Mucosa of descending colon (tissue), 3 donors: Measurements from ENCODE around the gene NSDHL. TPM values are rescaled to one million over a fixed set of nuclear protein-coding genes. Genes with fewer than 3 reads are reported as not detected.
A peak's percentile ranks its signal among the peaks of the same experiment; 100 is the strongest.

Experiments
- ATAC-seq: fragments of 200-7000 bp; cut with Tn5 transposase; one replicate; pipeline ENCODE4 v1.9.1; 2020; ENCODE audit warnings: mild to moderate bottlenecking, moderate library complexity
- DNase-seq, 3 donors: peaks; one replicate each; pipeline ENCODE4 v3.0.0-alpha.2; 2020
- H3K36me3 ChIP-seq: fragments of 200-600 bp; one replicate; pipeline ENCODE4 v1.8.0; 2021; ENCODE audit warnings: low read depth, mild to moderate bottlenecking
- H3K4me1 ChIP-seq: fragments of 200-600 bp; one replicate; pipeline ENCODE4 v1.8.0; 2021; ENCODE audit warnings: low read depth, mild to moderate bottlenecking
- H3K4me3 ChIP-seq: fragments of 200-600 bp; one replicate; pipeline ENCODE4 v1.8.0; 2021; ENCODE audit warnings: mild to moderate bottlenecking
- H3K9me3 ChIP-seq: fragments of 200-600 bp; one replicate; pipeline ENCODE4 v1.8.0; 2021; ENCODE audit warnings: mild to moderate bottlenecking
- intact Hi-C, 2 donors: fragments of 100-400 bp; cut with DNase I in 1 of 2; cut with micrococcal nuclease in 1 of 2; formaldehyde crosslinking; loops; one replicate each; pipeline versions ENCODE4 v1.11.0 to v1.11.1; 2022; cut with DNase I, micrococcal nuclease
- total RNA-seq, 3 donors: library from RNA; stranded (reverse); fragmentation: NEBNext Ultra II Directional in 2 of 3; extraction: Animal tissue kit (Norgen Biotek cat#: 25700) in 2 of 3; gene quantifications; one replicate each; pipeline versions ENCODE4 v1.2.1 to v1.2.4, GENCODE V29; 2021 to 2023
- TF ChIP-seq, protein P1 (sequence below): fragments of 200-600 bp; IDR thresholded peaks from one replicate; pipeline ENCODE4 v1.8.0; 2022; ENCODE audit warnings: antibody characterized with exemption, mild to moderate bottlenecking
- donor health status: DM: no; HTN: no; CAD: no; lungs with moderate emphysema.
- donor health status: DM: no; HTN: no; CAD: no.
- donor health status: DM: no; HTN: yes; CAD: no.

NSDHL gene
- total RNA-seq, 3 donors from 2014 or later: 13.1 to 26.4 (median 20.3) TPM

DNA sequence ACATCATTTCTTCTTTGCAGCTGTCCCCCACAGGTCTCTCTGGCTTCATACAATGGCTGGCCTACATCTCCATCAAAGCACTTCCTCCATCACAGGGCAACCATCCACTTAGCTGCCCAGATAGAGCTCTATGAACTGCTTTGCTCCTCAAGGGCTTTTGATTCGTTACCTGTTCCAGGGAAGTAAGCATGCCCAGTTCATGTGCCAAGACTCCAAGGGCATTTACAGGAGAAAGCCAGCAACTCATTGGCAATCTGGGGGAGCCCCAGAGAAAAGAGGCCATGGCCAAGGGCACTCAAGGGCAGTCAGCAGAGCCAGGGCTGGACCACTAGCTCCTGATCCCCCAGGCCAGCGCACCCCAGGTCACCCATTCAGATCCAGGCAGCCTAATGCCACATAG is 42.5 kb downstream of the NSDHL start:
- intact Hi-C loops: no loop called here
- TF ChIP-seq, protein P1, sequence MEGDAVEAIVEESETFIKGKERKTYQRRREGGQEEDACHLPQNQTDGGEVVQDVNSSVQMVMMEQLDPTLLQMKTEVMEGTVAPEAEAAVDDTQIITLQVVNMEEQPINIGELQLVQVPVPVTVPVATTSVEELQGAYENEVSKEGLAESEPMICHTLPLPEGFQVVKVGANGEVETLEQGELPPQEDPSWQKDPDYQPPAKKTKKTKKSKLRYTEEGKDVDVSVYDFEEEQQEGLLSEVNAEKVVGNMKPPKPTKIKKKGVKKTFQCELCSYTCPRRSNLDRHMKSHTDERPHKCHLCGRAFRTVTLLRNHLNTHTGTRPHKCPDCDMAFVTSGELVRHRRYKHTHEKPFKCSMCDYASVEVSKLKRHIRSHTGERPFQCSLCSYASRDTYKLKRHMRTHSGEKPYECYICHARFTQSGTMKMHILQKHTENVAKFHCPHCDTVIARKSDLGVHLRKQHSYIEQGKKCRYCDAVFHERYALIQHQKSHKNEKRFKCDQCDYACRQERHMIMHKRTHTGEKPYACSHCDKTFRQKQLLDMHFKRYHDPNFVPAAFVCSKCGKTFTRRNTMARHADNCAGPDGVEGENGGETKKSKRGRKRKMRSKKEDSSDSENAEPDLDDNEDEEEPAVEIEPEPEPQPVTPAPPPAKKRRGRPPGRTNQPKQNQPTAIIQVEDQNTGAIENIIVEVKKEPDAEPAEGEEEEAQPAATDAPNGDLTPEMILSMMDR: no peak
- no peak for DNase-seq

DNA sequence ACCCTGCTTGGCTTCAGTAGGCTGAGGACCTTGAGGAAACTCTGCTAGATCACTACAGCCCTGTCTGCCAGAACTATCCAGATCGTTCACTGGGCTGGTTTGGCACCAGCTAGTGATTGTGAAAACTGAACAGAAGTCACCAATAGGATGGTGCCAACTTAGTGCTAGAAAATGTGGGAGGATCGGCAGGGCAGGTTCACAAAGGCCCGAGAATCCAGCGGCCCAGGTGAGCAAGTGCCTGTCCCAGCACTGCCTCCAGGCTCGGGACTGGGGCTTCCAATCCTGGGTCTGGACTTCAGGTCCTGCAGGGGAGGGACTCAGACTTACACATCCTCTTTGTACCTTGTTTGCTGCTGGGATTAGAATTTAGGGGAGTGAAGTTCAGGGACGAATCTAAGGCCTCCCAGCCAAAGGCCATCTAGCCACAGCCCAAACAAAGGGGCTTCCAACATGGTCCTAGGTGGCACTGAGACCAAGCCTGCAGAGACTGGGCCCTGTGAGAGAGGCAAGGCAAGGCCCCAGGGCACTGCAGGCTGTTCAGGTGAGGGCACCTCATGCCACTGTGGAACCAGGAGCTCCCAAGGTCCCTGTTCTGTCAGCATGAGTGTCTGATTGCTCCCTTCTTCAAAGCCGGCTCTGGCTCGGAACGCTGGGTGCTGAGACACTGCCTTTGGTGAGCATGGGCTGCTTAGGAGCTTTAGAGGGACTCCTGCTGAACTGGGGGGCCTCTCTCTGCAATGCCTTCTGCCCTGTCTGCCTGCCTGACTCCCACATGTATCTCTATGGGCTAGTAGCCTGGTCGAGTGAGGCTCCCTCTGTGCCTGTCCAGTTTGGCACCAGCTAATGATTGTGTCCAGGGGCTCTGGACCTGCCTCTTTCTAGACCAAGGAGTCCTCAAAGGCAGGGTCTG is 46.3 kb downstream of the NSDHL start:
- Histone ChIP-seq H3K4me1 (no peaks in the 10 kb centered on the region), H3K36me3 (no peaks in the 10 kb centered on the region), H3K4me3 (no peak overlapping the region), H3K9me3 (no peaks in the 10 kb centered on the region)
- TF ChIP-seq, protein P1: no peak
- DNase-seq (peak in 1 of 3 donors; percentile 10), ATAC-seq (no peak)
- intact Hi-C loops: no loop called here

More for the DNA sequence above, 42.5 kb downstream of the NSDHL start:
- H3K4me1 ChIP-seq: no peaks in the 10 kb centered on the region
- no peaks in the 10 kb centered on the region for H3K36me3 ChIP-seq
- no peak overlapping the region for H3K4me3 ChIP-seq
- ATAC-seq: no peak
- no peaks in the 10 kb centered on the region for H3K9me3 ChIP-seq

DNA sequence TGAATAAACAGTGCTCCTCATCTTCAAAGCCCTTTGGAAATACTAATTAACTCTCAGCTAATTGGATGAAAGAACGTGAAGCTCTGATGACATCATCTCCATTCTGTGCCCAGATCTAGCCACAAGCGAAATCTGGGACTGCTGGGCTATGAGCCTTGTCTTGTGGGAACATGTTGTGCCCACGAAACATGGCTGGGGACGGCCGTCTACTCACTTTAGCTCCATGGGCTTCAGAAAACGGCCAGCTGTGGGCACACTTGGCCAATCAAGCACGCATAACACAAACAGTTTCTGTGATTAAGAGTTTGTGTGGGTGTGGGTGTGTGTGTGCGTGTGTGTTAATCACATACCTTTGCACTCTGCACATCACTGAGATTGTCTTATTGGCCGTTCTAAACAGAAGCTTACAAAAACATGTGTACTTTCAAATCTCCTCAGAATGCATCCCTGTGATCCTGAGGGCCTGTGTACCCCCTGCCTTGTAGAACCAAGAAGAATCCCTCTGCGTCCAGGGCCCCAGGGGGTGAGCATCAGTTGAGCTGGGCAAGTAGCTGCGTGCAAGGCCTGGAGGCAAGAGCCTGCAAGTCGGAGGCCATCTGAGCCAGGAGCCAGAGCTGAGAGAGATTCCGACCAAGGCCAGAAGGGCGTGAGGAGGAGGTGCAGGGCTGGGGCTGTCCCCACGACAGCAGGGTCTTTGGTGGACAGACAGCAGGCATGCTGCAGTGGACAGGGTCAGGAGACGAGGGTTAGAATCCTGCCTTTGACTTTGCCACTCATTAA is 48.3 kb downstream of the NSDHL start:
- H3K4me1 ChIP-seq: no peaks in the 10 kb centered on the region
- H3K36me3 ChIP-seq: no peaks in the 10 kb centered on the region
- no peaks in the 10 kb centered on the region for H3K9me3 ChIP-seq
- intact Hi-C loops: no loop called here
- DNase-seq (no peak), ATAC-seq (no peak)
- TF ChIP-seq, protein P1: no peak
- H3K4me3 ChIP-seq: no peak overlapping the region

DNA sequence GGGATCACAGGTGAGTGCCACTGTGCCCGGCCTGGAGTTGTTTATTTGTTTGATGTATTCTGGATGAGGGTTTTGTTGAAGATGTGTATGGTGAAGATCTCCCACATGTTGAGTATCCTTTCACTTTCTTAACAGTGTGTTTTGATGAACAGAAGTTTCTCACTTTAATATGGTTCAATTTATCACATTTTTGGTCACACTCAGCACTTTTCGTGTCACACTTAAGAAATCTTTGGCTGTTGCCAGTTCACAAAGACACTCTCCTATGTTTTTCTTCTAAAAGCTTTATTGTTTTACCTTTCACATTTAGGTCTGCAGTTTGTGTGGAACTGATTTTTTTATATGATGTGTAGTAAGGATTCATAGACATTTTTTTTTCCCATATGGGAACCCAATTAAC is 50.4 kb downstream of the NSDHL start:
- ATAC-seq (no peak), DNase-seq (no peak)
- Histone ChIP-seq H3K4me1 (no peaks in the 10 kb centered on the region), H3K36me3 (no peaks in the 10 kb centered on the region), H3K9me3 (no peaks in the 10 kb centered on the region), H3K4me3 (no peak overlapping the region)
- TF ChIP-seq, protein P1: no peak
- intact Hi-C loops: no loop called here

DNA sequence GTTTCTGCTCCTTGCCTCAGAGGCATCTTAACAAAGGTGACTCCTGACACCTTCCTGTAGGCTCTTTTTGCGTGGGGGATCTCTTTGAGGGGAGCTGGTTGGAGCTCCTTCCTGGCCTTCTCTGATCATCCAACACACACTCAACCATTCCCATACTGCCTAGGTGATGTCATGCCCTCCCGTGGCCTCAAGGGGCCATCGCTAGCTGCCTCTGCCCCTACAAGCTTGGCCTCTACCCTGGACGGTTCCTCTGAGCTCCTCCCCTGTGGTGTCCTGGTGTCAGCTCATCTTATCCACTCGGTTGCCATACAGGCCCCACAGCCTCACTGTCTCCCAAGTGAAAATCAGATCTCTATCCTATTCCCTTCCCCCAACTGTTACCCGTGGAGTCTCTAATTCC is 53.3 kb downstream of the NSDHL start:
- no peaks in the 10 kb centered on the region for H3K4me1 ChIP-seq
- ATAC-seq: no peak
- TF ChIP-seq, protein P1: no peak
- intact Hi-C loops: no loop called here
- no peaks in the 10 kb centered on the region for H3K9me3 ChIP-seq
- no peaks in the 10 kb centered on the region for H3K36me3 ChIP-seq
- H3K4me3 ChIP-seq: no peak overlapping the region
- DNase-seq: no peak
